PC-9 (cell line): Measurements from ENCODE around the gene TBC1D3B. TPM values are rescaled to one million over a fixed set of nuclear protein-coding genes. Genes with fewer than 3 reads are reported as not detected.

Source experiments
- BruUV-seq: library from RNA; stranded (reverse); fragments of 400-500 nt; replicated peaks from 2 replicates; lab custom pipeline; 2021; lab: Mats Ljungman, UMichigan
- CTCF ChIA-PET: fragments of 300-600 bp; sonication (Branson Sonifier 250); formaldehyde crosslinking; loops from one replicate; lab custom pipeline; 2022; ENCODE audit warnings: antibody characterized with exemption; lab: Charles Lee
- POLR2A ChIA-PET: fragments of 300-600 bp; sonication (Branson Sonifier 250); formaldehyde crosslinking; loops from one replicate; lab custom pipeline; 2022; ENCODE audit warnings: antibody characterized with exemption; ENCODE audit not compliant: unreplicated experiment; lab: Charles Lee
- DNase-seq, 2 experiments: peaks; one replicate each; pipeline versions ENCODE4 v3.0.0 to v3.0.0-alpha.2; 2015 to 2022; ENCODE audit warnings: mixed read lengths in 1 of 2
- H2AFZ ChIP-seq: fragments of 200-600 bp; sonication (generic); 2 replicates; pipeline ENCODE4 v1.8.1; 2017; ENCODE audit warnings: antibody characterized with exemption
- H3F3A ChIP-seq: fragments of 200-600 bp; sonication (generic); 2 replicates; pipeline ENCODE4 v1.8.1; 2017; ENCODE audit warnings: antibody characterized with exemption, mild to moderate bottlenecking, low read depth; ENCODE audit not compliant: insufficient read depth
- H3K27ac ChIP-seq: fragments of 200-600 bp; sonication (generic); 2 replicates; pipeline ENCODE4 v1.6.1; 2016; ENCODE audit warnings: mixed run types
- H3K27me3 ChIP-seq: fragments of 200-600 bp; sonication (generic); 2 replicates; pipeline ENCODE4 v1.6.1; 2016; ENCODE audit warnings: low read depth, mixed run types; ENCODE audit not compliant: insufficient read depth
- H3K36me3 ChIP-seq: fragments of 200-600 bp; sonication (generic); 2 replicates; pipeline ENCODE4 v1.6.1; 2016; ENCODE audit warnings: low read depth, mixed run types
- H3K4me1 ChIP-seq: fragments of 200-600 bp; sonication (generic); replicated peaks from 2 replicates; pipeline ENCODE4 v1.6.1; 2016; ENCODE audit warnings: mixed run types; ENCODE audit not compliant: insufficient read depth
- H3K4me2 ChIP-seq: fragments of 200-600 bp; sonication (generic); 2 replicates; pipeline ENCODE4 v1.6.1; 2017; ENCODE audit warnings: mixed run types
- H3K4me3 ChIP-seq: fragments of 200-600 bp; sonication (generic); 2 replicates; pipeline ENCODE4 v1.6.1; 2016; ENCODE audit warnings: mixed run types
- H3K79me2 ChIP-seq: fragments of 200-600 bp; sonication (generic); 2 replicates; pipeline ENCODE4 v1.6.1; 2017; ENCODE audit warnings: low read depth, mixed run types
- H3K9me2 ChIP-seq: fragments of 200-600 bp; sonication (generic); 2 replicates; pipeline ENCODE4 v1.8.1; 2017; ENCODE audit warnings: mild to moderate bottlenecking; ENCODE audit not compliant: insufficient read depth
- H3K9me3 ChIP-seq: fragments of 200-600 bp; sonication (generic); 2 replicates; pipeline ENCODE4 v1.8.1; 2016; ENCODE audit warnings: low read depth; ENCODE audit not compliant: insufficient read depth
- H4K20me1 ChIP-seq: fragments of 200-600 bp; sonication (generic); 2 replicates; pipeline ENCODE4 v1.8.1; 2017; ENCODE audit not compliant: insufficient read depth
- CTCF ChIP-seq: fragments of 200-600 bp; sonication (generic); conservative IDR thresholded peaks from 2 replicates; pipeline ENCODE4 v1.6.1; 2017; ENCODE audit warnings: mixed run types, antibody characterized with exemption, mild to moderate bottlenecking, moderate library complexity
- EZH2 ChIP-seq: fragments of 200-600 bp; sonication (generic); IDR thresholded peaks from 2 replicates; pipeline ENCODE4 v1.8.0; 2017; ENCODE audit warnings: antibody characterized with exemption, low read depth
- intact Hi-C: fragments of 100-400 bp; cut with micrococcal nuclease; formaldehyde crosslinking; loops from one replicate; pipeline ENCODE4 v1.10.0; 2022; ENCODE audit not compliant: unreplicated experiment
- total RNA-seq: library from RNA; stranded (reverse); gene quantifications from 2 replicates; pipeline ENCODE4 v1.2.3, GENCODE V29; 2021

TBC1D3B gene
- total RNA-seq, 1 experiment from 2014 or later: 13.8 TPM

- BruUV-seq: no TSS peak
- Histone ChIP-seq H2AFZ (no peak overlapping the region), H3K4me2 (no peak overlapping the region), H3K4me1 (no peaks in the 10 kb centered on the region), H3K27me3 (peaks cover 85% of the 10 kb centered on the region), H3K9me2 (no peaks in the 10 kb centered on the region), H3K4me3 (no peak overlapping the region), H4K20me1 (0 out of 2 replicates have a peak, but pooled peaks cover 4% of the 10 kb centered on the region), H3F3A (no peaks in the 10 kb centered on the region), H3K9me3 (no peaks in the 10 kb centered on the region), H3K27ac (no peak overlapping the region), H3K79me2 (no peaks in the 10 kb centered on the region), H3K36me3 (no peaks in the 10 kb centered on the region)
- ChIA-PET CTCF (no interaction called here), POLR2A (no interaction called here)
- intact Hi-C loops: no loop called here
- DNase-seq: no peak
- TF ChIP-seq EZH2: no peak
- TF ChIP-seq CTCF: no peak
Measured at GRCh38 chr17:36184023-36184765, 7.8 kb upstream of the TBC1D3B start.

DNA sequence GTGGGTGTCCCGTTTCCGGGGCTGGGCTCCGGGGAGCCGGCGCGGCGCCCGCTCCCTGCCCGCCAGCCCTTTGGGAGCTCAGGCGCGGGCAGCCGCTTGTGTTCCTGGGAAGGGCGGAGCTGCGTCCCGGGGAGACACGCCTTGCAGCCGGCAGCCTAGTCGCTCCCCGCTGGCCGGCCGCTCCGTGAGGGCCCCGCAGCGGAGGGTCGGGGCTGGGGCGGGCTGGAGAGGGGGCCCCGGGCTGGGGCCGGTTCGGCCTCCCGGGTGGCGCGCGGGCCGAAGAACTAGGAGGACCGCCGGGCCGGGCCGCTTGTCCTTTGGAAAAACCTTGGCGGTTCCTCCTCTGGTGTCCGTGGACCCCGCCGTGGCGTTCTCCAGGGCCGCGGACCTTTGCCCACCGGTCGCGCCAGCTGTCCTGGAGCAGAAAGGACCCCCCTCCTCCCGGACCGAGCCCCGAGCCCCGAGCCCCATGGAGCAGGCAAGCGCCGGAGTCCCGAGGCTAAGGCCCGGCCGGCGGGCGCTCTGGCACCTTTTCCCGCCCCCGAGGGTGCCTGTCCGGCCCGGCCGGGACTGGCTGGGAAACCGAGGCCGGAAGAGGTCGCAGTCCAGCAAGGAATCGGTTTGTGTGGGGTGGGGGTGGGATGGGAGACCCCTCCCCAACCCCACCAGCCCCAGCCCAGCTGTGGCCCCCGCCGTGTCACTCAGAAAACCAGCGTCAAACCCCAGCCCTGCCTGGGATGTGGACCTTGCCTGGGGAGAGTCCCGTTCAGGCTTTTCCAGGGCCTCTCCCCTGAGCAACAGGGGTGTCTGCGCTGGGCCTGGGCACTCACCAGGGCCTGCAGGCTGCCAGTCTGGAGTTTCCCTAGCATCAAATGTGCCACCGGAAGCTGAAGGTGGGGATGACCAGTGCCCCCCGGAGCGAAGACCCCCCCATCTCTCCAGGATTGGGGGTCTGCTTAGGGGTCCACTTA, 6.8 kb upstream of the TBC1D3B start:
- no peak overlapping the region for H3K4me2 ChIP-seq

More for the DNA sequence above, 6.8 kb upstream of the TBC1D3B start:
- intact Hi-C loops: no loop called here
- no peak overlapping the region for H3K27ac ChIP-seq
- H4K20me1 ChIP-seq: 0 out of 2 replicates have a peak, but pooled peaks cover 4% of the 10 kb centered on the region
- H3K9me3 ChIP-seq: no peaks in the 10 kb centered on the region
- H2AFZ ChIP-seq: no peak overlapping the region
- POLR2A ChIA-PET: interaction anchor here (0.6 kb wide), 1 partner anchor 329 kb away, joined by 5 read pairs; no protein-coding TSS in a partner anchor
- no TSS peak for BruUV-seq
- no peaks in the 10 kb centered on the region for H3K9me2 ChIP-seq
- H3K27me3 ChIP-seq: peaks cover 79% of the 10 kb centered on the region
- DNase-seq: peak in 1 of 2 experiments; percentile 28
- no peaks in the 10 kb centered on the region for H3K79me2 ChIP-seq
- no peaks in the 10 kb centered on the region for H3F3A ChIP-seq
- no peak for TF ChIP-seq CTCF
- CTCF ChIA-PET: interaction anchor here (0.7 kb wide), 1 partner anchor 212 kb away, joined by 14 read pairs; no protein-coding TSS in a partner anchor
- no peaks in the 10 kb centered on the region for H3K36me3 ChIP-seq
- H3K4me3 ChIP-seq: no peak overlapping the region
- H3K4me1 ChIP-seq: no peaks in the 10 kb centered on the region
